ENCODE measurements around the gene LGALS1.

Gene LGALS1

GRCh38 chr22:37628830-37629229 is 46.6 kb upstream of the LGALS1 start:
- no peak overlapping the region for H3K27ac ChIP-seq (ENCODE audit: low read length)
- no peaks in the 10 kb centered on the region for H3K27me3 ChIP-seq (ENCODE audit: insufficient read depth, low read length, poor library complexity)
- peaks cover 10% of the 10 kb centered on the region for H4K20me1 ChIP-seq (ENCODE audit: insufficient read depth, low read length)
- H3K4me2 ChIP-seq (ENCODE audit: insufficient read depth, low read length): no peak overlapping the region
- no peaks in the 10 kb centered on the region for H3K9me3 ChIP-seq (ENCODE audit: insufficient read depth, low read length, severe bottlenecking)
- no peaks in the 10 kb centered on the region for H3K4me1 ChIP-seq (ENCODE audit: insufficient read depth, low read length)
- H2AFZ ChIP-seq (ENCODE audit: low read depth, low read length): no peak overlapping the region
- H3K9ac ChIP-seq (ENCODE audit: low read depth, low read length): no peak overlapping the region
- no peak for ATAC-seq (ENCODE audit: insufficient read depth, low read depth)
- no peaks in the 10 kb centered on the region for H3K79me2 ChIP-seq (ENCODE audit: insufficient read depth, low read length)
- H3K4me3 ChIP-seq (ENCODE audit: low read depth in 1 of 2, low read length in 2 of 2): no peak overlapping the region
- no peak for TF ChIP-seq EZH2 (IDR thresholded peaks at IDR 0.05; ENCODE audit: borderline replicate concordance, low read depth, low read length, severe bottlenecking)
- TF ChIP-seq, protein P1, sequence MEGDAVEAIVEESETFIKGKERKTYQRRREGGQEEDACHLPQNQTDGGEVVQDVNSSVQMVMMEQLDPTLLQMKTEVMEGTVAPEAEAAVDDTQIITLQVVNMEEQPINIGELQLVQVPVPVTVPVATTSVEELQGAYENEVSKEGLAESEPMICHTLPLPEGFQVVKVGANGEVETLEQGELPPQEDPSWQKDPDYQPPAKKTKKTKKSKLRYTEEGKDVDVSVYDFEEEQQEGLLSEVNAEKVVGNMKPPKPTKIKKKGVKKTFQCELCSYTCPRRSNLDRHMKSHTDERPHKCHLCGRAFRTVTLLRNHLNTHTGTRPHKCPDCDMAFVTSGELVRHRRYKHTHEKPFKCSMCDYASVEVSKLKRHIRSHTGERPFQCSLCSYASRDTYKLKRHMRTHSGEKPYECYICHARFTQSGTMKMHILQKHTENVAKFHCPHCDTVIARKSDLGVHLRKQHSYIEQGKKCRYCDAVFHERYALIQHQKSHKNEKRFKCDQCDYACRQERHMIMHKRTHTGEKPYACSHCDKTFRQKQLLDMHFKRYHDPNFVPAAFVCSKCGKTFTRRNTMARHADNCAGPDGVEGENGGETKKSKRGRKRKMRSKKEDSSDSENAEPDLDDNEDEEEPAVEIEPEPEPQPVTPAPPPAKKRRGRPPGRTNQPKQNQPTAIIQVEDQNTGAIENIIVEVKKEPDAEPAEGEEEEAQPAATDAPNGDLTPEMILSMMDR (IDR thresholded peaks at IDR 0.05; ENCODE audit: borderline replicate concordance, extremely low read depth, low read length, poor library complexity, severe bottlenecking): no peak
- DNase-seq: no peak
- peaks cover 65% of the 10 kb centered on the region for H3K36me3 ChIP-seq (ENCODE audit: insufficient read depth, low read length)

DNA sequence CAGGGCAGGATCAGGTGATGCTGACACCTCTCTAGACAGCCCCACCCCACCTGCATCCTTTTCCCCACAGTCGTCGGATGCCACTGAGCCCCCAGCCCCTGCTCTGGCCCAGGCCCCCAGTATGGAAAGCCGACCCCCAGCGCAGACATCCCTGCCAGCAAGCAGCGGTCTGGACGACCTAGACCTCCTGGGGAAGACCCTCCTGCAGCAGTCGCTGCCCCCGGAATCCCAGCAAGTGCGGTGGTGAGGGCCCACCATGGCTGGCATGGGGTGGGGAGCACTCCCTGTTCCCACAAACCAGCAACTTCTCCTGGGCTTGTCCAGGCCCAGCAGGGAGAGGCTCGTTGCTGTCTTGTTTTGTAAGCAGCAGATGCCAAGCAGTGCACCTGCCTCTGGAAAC is 45.5 kb upstream of the LGALS1 start:
- no peak for TF ChIP-seq EZH2 (IDR thresholded peaks at IDR 0.05; ENCODE audit: borderline replicate concordance, low read depth, low read length, severe bottlenecking)
- TF ChIP-seq, protein P1 (IDR thresholded peaks at IDR 0.05; ENCODE audit: borderline replicate concordance, extremely low read depth, low read length, poor library complexity, severe bottlenecking): no peak
- no peaks in the 10 kb centered on the region for H3K27me3 ChIP-seq (ENCODE audit: insufficient read depth, low read length, poor library complexity)
- no peak overlapping the region for H2AFZ ChIP-seq (ENCODE audit: low read depth, low read length)
- no peak overlapping the region for H3K9ac ChIP-seq (ENCODE audit: low read depth, low read length)
- H3K4me1 ChIP-seq (ENCODE audit: insufficient read depth, low read length): no peaks in the 10 kb centered on the region
- peaks cover 7% of the 10 kb centered on the region for H4K20me1 ChIP-seq (ENCODE audit: insufficient read depth, low read length)
- H3K27ac ChIP-seq (ENCODE audit: low read length): no peak overlapping the region
- no peaks in the 10 kb centered on the region for H3K79me2 ChIP-seq (ENCODE audit: insufficient read depth, low read length)
- no peaks in the 10 kb centered on the region for H3K9me3 ChIP-seq (ENCODE audit: insufficient read depth, low read length, severe bottlenecking)
- peaks cover 56% of the 10 kb centered on the region for H3K36me3 ChIP-seq (ENCODE audit: insufficient read depth, low read length)
- H3K4me2 ChIP-seq (ENCODE audit: insufficient read depth, low read length): no peak overlapping the region
- no peak for DNase-seq
- no peak for ATAC-seq (ENCODE audit: insufficient read depth, low read depth)
- no peak overlapping the region for H3K4me3 ChIP-seq (ENCODE audit: low read depth in 1 of 2, low read length in 2 of 2)

DNA sequence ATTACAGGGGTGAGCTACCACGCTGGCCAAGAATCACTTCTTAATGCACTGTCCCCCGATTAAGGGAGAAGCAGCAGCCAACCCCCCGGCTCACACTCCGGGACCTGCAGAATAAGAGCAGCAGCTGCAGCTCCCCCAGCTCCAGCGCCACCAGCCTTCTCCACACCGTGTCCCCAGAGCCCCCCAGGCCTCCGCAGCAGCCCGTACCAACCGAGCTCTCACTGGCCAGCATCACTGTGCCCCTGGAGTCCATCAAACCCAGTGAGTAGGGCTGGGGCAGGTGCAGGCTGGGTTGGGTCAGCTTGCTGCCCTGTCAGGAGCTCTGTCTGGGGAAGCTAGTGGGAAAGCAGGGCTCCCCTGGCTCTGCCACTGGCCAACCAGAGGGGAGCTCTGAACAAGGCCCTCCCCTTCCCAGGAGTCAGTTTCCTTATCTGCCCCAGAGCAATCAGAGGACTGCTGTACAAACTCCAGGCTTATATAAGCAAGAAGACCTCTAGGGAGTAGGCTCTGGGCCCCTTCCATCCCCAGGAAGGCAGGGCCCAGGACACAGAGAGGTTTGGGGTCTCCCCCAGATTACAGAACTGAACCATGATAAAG is 44.5 kb upstream of the LGALS1 start:
- DNase-seq (no peak), ATAC-seq (ENCODE audit: insufficient read depth, low read depth) (no peak)
- no peaks in the 10 kb centered on the region for H3K79me2 ChIP-seq (ENCODE audit: insufficient read depth, low read length)
- no peaks in the 10 kb centered on the region for H3K27me3 ChIP-seq (ENCODE audit: insufficient read depth, low read length, poor library complexity)
- TF ChIP-seq EZH2 (IDR thresholded peaks at IDR 0.05; ENCODE audit: borderline replicate concordance, low read depth, low read length, severe bottlenecking): no peak
- TF ChIP-seq, protein P1 (IDR thresholded peaks at IDR 0.05; ENCODE audit: borderline replicate concordance, extremely low read depth, low read length, poor library complexity, severe bottlenecking): no peak
- H3K36me3 ChIP-seq (ENCODE audit: insufficient read depth, low read length): peaks cover 46% of the 10 kb centered on the region
- no peak overlapping the region for H2AFZ ChIP-seq (ENCODE audit: low read depth, low read length)
- H4K20me1 ChIP-seq (ENCODE audit: insufficient read depth, low read length): peaks cover 7% of the 10 kb centered on the region
- H3K27ac ChIP-seq (ENCODE audit: low read length): no peak overlapping the region
- H3K9me3 ChIP-seq (ENCODE audit: insufficient read depth, low read length, severe bottlenecking): no peaks in the 10 kb centered on the region
- H3K9ac ChIP-seq (ENCODE audit: low read depth, low read length): no peak overlapping the region
- no peak overlapping the region for H3K4me2 ChIP-seq (ENCODE audit: insufficient read depth, low read length)
- H3K4me1 ChIP-seq (ENCODE audit: insufficient read depth, low read length): peaks cover 2% of the 10 kb centered on the region; the same call in 1 of the 2 replicates
- no peak overlapping the region for H3K4me3 ChIP-seq (ENCODE audit: low read depth in 1 of 2, low read length in 2 of 2)
